Thymus (tissue), 11 donors: ENCODE data around the gene IGFL4. TPM values are rescaled to one million over a fixed set of nuclear protein-coding genes. Genes with fewer than 3 reads are reported as not detected.

Experiments
- DNase-seq, 9 donors: peaks; one replicate each; pipeline ENCODE4 v3.0.0-alpha.2; 2013; ENCODE audit warnings: low spot score in 9 of 9, low read depth in 6 of 9, missing footprints in 1 of 9
- H3K27ac ChIP-seq, 2 donors: one replicate each; pipeline ENCODE4 v1.5.1; 2013; ENCODE audit warnings: control low read depth in 1 of 2, low read depth in 1 of 2, low read length in 1 of 2, mild to moderate bottlenecking in 1 of 2, moderate library complexity in 1 of 2
- H3K27me3 ChIP-seq, 2 donors: one replicate each; pipeline ENCODE4 v1.5.1; 2013; ENCODE audit warnings: low read length in 1 of 2; ENCODE audit not compliant: control insufficient read depth in 2 of 2, insufficient read depth in 1 of 2
- H3K36me3 ChIP-seq, 2 donors: one replicate each; pipeline ENCODE4 v1.5.1; 2013; ENCODE audit warnings: low read length in 1 of 2, mild to moderate bottlenecking in 1 of 2, moderate library complexity in 1 of 2; ENCODE audit not compliant: control insufficient read depth in 2 of 2, insufficient read depth in 2 of 2
- H3K4me1 ChIP-seq, 2 donors: one replicate each; pipeline ENCODE4 v1.5.1; 2013; ENCODE audit warnings: low read length in 2 of 2; ENCODE audit not compliant: control insufficient read depth in 2 of 2, insufficient read depth in 2 of 2
- H3K4me3 ChIP-seq, 2 donors: one replicate each; pipeline ENCODE4 v1.5.1; 2013; ENCODE audit warnings: low read length in 2 of 2, control low read depth in 1 of 2, mild to moderate bottlenecking in 1 of 2
- H3K9me3 ChIP-seq, 2 donors: one replicate each; pipeline ENCODE4 v1.5.1; 2013; ENCODE audit warnings: low read length in 1 of 2, mild to moderate bottlenecking in 1 of 2; ENCODE audit not compliant: control insufficient read depth in 2 of 2, insufficient read depth in 1 of 2
- WGBS: extraction: QIAGEN DNeasy Blood & Tissue Kit; methylation state at CpG from one replicate; pipeline ENCODE4 v1.1.7; 2013; 5-methylcytosine and 5-hydroxymethylcytosine counted together
- polyA plus RNA-seq: library from polyadenylated mRNA; stranded (reverse); fragments of 200-250 nt; gene quantifications from one replicate; pipeline ENCODE4 v1.2.3, GENCODE V29; 2013
- total RNA-seq: library from RNA; stranded (reverse); fragments of 120-200 nt; gene quantifications from one replicate; pipeline ENCODE4 v1.2.4, GENCODE V29; 2013
- donor health status: healthy.

The IGFL4 gene
- total and polyA plus RNA-seq, 2 donors = 0.14 to 0.16 TPM

GRCh38 chr19:45994998-45995714 lies 45.6 kb downstream of the IGFL4 start, which contains the start of gene CCDC61:
Gene CCDC61 (plus strand): TSS chr19:45995467. CDS start chr19:46003019, 7,552 bp downstream.
- Histone ChIP-seq H3K9me3 (no peaks in the 10 kb centered on the region), H3K4me3 (peak within 1 kb of the TSS; percentile 77 to 82), H3K27me3 (peaks cover 0 to 16% of the 10 kb centered on the region in 2 donors), H3K36me3 (peaks cover 7 to 8% of the 10 kb centered on the region in 2 donors), H3K27ac (peak within 1 kb of the TSS; percentile 58 to 87), H3K4me1 (peaks cover 9 to 15% of the 10 kb centered on the region in 2 donors)
- DNase-seq = peak; percentile 97 to 100 (median 99)
- WGBS = under 1% methylated on average over 34 of the region's 34 CpGs

- WGBS = 13% methylated on average over 8 of the region's 8 CpGs
- peak overlapping the region in 1 of 2 donors; percentile 31 for H3K27ac ChIP-seq
- H3K36me3 ChIP-seq = peaks cover 7 to 8% of the 10 kb centered on the region in 2 donors
- H3K27me3 ChIP-seq = peaks cover 0 to 10% of the 10 kb centered on the region in 2 donors
- H3K4me1 ChIP-seq = peaks cover 9% of the 10 kb centered on the region in 2 donors
- peak overlapping the region; percentile 41 to 77 for H3K4me3 ChIP-seq
- DNase-seq = no peak
- no peaks in the 10 kb centered on the region for H3K9me3 ChIP-seq
These were observed 46.3 kb downstream of the IGFL4 start for GRCh38 chr19:45994456-45994997.

DNA sequence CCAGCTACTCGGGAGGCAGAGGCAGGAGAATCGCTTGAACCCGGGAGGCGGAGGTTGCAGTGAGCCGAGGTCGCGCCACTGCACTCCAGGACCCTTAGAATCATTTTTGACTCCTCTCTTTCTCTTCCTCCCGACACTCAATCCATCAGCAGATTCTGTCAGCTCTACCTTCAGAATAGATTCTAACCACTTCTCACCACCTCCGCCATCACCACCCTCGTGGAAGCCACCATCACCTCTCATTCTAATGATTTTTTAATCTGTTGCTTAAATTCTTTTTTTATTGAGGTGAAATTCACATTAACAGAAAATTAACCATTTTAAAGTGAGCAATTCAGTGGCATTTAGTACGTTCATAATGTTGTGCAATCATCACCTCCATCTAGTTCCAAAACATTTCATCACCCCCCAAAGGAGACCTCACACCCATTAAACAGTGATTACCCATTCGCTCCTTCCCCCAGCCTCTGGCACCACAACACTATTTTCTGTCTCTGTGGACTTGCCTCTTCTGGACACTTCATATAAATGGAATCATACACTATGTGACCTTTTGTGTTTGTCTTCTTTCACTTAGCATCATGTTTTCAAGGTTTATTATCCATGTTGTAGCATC lies 50.6 kb downstream of the IGFL4 start:
- no peak overlapping the region for H3K4me3 ChIP-seq
- peaks cover 0 to 14% of the 10 kb centered on the region in 2 donors for H3K27me3 ChIP-seq
- peaks cover 0 to 3% of the 10 kb centered on the region in 2 donors for H3K4me1 ChIP-seq
- H3K27ac ChIP-seq = no peak overlapping the region
- no peak for DNase-seq
- H3K9me3 ChIP-seq = no peaks in the 10 kb centered on the region
- WGBS = 94% methylated on average over 12 of the region's 12 CpGs
- no peaks in the 10 kb centered on the region for H3K36me3 ChIP-seq

Other genes starting within 250 kb of the IGFL4 start
- 12.4 TPM for gene DMWD, start 248.2 kb downstream of the IGFL4 start, total RNA-seq
- gene DMWD, start 248.2 kb downstream of the IGFL4 start, polyA plus RNA-seq = 18.1 TPM
- gene RSPH6A, start 225.7 kb downstream of the IGFL4 start, total RNA-seq = not detected
- gene RSPH6A, start 225.7 kb downstream of the IGFL4 start, polyA plus RNA-seq = 0.14 TPM
- 24.5 TPM for gene SYMPK, start 177.9 kb downstream of the IGFL4 start, total RNA-seq
- 151 TPM for gene SYMPK, start 177.9 kb downstream of the IGFL4 start, polyA plus RNA-seq
- gene FOXA3, start 176.7 kb downstream of the IGFL4 start, total RNA-seq = 0.05 TPM
- gene FOXA3, start 176.7 kb downstream of the IGFL4 start, polyA plus RNA-seq = 0.23 TPM
- 19.3 TPM for gene IRF2BP1, start 154.9 kb downstream of the IGFL4 start, total RNA-seq
- 12.3 TPM for gene IRF2BP1, start 154.9 kb downstream of the IGFL4 start, polyA plus RNA-seq
- gene MYPOP, start 138.4 kb downstream of the IGFL4 start, total RNA-seq = 1.8 TPM
- gene MYPOP, start 138.4 kb downstream of the IGFL4 start, polyA plus RNA-seq = 9.1 TPM
- not detected for gene NANOS2, start 126.2 kb downstream of the IGFL4 start, total RNA-seq
- 0.07 TPM for gene NANOS2, start 126.2 kb downstream of the IGFL4 start, polyA plus RNA-seq
- gene NOVA2, start 67.1 kb downstream of the IGFL4 start, total RNA-seq = 0.09 TPM
- 1.0 TPM for gene NOVA2, start 67.1 kb downstream of the IGFL4 start, polyA plus RNA-seq
- gene CCDC61, start 45.5 kb downstream of the IGFL4 start, total RNA-seq = 11.3 TPM
- gene CCDC61, start 45.5 kb downstream of the IGFL4 start, polyA plus RNA-seq = 23.0 TPM
- 4.3 TPM for gene PGLYRP1, start 17.9 kb downstream of the IGFL4 start, total RNA-seq
- gene PGLYRP1, start 17.9 kb downstream of the IGFL4 start, polyA plus RNA-seq = 0.37 TPM
- gene IGFL3, start 83.7 kb upstream of the IGFL4 start, total RNA-seq = not detected
- 0.66 TPM for gene IGFL3, start 83.7 kb upstream of the IGFL4 start, polyA plus RNA-seq
- 0.61 TPM for gene IGFL2, start 107.2 kb upstream of the IGFL4 start, total RNA-seq
- gene IGFL2, start 107.2 kb upstream of the IGFL4 start, polyA plus RNA-seq = 6.9 TPM
- gene IGFL1, start 188.7 kb upstream of the IGFL4 start, total RNA-seq = 0.99 TPM
- 26.9 TPM for gene IGFL1, start 188.7 kb upstream of the IGFL4 start, polyA plus RNA-seq